HG02571 (cell line): ENCODE measurements around the gene NPIPA8.
"Not testable (repeated sequence)": the region's sequence is repeated elsewhere in the genome, so short reads cannot be mapped to it uniquely, and the experiment has no call there.

Source experiments
- ATAC-seq: cut with Tn5 transposase; IDR thresholded peaks from one replicate; pipeline ENCODE4 v1.9.1; 2021; ENCODE audit warnings: mild to moderate bottlenecking, moderate library complexity; ENCODE audit not compliant: unreplicated experiment

NPIPA8 gene

DNA sequence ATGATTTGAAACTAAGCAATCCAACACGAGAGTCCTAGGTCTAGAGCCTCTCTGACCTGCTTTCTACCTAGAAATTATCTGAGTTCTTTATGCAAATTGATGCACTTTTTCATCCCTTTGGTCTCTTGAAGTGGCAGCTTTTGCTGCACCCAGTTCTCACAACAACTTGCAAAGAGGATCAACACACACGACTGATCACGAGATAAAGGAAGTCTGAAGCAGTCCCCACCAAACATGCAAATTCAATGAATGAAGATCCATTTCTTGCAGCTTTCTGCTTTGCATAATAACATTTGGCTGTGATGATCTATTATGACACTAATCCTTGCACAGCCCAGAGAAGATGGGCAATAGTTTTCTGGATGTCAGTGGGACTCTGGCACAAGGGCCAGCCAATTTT lies 56.2 kb downstream of the NPIPA8 start:
- not testable (repeated sequence) for ATAC-seq

DNA sequence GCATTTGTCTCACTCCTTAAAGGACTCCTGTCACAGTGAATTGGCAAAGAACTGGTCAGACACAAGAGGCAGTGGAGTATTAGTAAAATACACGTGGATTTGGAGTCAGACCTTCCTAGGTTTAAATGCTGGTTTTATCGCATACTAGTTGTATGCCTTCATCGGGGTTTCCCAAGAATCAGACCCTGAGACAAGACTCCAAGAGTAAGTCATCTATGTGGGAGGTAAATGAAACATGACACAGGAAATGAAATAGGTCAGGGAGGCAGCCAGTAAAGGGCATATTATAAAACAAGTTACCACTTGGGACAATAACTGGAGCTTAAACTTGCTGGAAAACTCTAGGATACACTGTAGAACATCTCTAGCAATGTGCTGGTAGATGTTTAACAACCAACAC lies 59.8 kb downstream of the NPIPA8 start:
- ATAC-seq, result not testable (repeated sequence)

DNA sequence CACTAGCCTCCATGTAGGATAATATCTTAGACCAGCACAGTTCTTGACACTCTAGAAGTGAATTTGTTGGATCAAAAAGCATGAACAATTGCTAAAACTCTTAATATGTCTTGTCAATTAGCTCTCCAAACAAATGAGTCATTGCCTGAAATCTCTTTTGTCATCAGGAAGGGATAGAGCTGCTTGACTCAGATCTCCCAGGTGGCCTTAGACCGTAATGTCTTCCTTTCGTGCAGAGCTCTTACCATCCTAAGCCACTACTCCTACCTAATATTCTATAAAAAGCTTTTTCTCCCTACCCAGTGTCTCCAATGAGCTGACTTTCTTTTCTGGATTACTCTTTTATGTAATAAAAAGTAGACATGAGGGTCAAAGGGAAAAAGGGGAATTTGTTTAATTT lies 66.4 kb downstream of the NPIPA8 start:
- not testable (repeated sequence) for ATAC-seq
